ENCODE data around the gene COX7B2.

Gene COX7B2

GRCh38 chr4:46715468-46715867 lies 193.6 kb downstream of the COX7B2 start:
- DNase-seq (ENCODE audit: low spot score): no peak

DNA sequence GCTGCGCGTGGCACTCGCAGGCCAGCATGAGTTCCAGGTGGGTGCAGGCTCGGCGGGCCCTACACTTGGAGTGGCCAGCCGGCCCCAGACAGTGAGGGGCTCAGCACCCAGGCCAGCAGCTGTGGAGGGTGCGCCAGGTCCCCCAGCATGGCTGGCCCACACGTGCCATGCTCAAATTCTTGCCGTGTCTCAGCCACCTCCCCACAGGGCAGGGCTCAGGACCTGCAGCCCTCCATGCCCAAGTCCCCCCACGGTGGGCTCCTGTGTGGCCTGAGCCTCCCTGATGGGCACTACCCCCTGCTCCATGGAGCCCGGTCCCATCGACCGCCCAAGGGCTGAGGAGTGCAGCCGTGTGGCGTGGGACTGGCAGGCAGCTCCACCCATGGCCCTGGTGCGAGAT lies 210.2 kb downstream of the COX7B2 start:
- DNase-seq (ENCODE audit: low spot score): no peak
